ENCODE results near the gene TADA1.

Gene TADA1

DNA sequence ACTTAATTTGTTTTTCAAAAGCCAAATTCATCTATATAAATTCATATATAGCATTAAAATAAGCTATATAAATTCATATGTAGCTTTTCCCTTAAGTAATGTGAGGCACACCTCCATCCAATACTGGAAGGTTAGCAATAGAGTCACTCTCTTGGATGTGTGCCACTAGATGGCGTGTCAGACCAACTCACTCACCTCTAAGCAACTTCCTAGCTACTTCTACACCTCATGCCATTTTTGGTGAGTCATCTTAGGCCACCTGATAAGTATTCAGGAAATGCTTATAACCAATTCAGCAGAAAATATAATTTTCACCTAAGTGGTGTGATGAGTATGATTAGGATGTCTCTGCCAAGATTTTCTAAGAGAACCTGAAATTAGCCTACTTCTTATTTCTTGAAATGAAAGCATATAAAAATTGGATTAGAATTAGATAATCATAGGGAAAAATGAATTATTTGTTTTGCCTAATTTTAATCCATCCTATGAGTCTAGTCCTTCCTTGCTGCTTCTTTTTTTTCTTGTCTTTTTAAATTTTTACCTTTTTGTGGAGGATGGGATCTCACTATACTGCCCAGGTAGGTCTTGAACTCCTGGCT lies 34.4 kb upstream of the TADA1 start:
- Histone ChIP-seq H3K4me1 (ENCODE audit: control insufficient read depth, insufficient read depth, low read length) (no peaks in the 10 kb centered on the region), H3K9me3 (ENCODE audit: control insufficient read depth, insufficient read depth, low read depth, low read length) (peaks cover 11% of the 10 kb centered on the region; the same call in 1 of the 2 replicates), H3K4me3 (ENCODE audit: low read depth, low read length) (no peak overlapping the region), H3K27ac (ENCODE audit: low read depth, low read length) (no peak overlapping the region), H3K27me3 (ENCODE audit: control insufficient read depth, insufficient read depth, low read length) (no peaks in the 10 kb centered on the region), H3K36me3 (ENCODE audit: control insufficient read depth, insufficient read depth, low read length) (peaks cover 3% of the 10 kb centered on the region; the same call in 1 of the 2 replicates), H3K9ac (ENCODE audit: low read length) (no peak overlapping the region)

DNA sequence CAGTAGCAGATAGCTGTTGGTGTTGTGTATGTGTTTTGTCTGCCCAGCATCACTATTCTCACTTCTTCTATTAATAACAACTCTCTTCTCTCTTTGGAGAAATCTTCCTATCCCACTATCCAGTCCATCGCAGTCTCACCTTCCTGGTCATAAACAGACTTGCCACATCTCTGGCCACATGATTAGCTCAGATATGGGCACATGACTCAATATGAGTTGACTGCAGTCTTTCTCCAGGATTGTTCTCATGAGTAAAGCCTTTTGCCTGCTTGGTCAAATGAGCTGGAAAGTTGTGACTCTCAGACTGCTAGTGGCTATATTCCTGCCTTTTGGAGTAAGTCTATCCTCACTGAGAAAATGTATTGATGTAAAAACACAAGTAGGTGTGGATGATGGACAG lies 32.9 kb upstream of the TADA1 start:
- no peak overlapping the region for H3K9ac ChIP-seq (ENCODE audit: low read length)
- H3K36me3 ChIP-seq (ENCODE audit: control insufficient read depth, insufficient read depth, low read length) = peaks cover 3% of the 10 kb centered on the region; the same call in 1 of the 2 replicates
- H3K27ac ChIP-seq (ENCODE audit: low read depth, low read length) = no peak overlapping the region
- peaks cover 11% of the 10 kb centered on the region; the same call in 1 of the 2 replicates for H3K9me3 ChIP-seq (ENCODE audit: control insufficient read depth, insufficient read depth, low read depth, low read length)
- H3K4me1 ChIP-seq (ENCODE audit: control insufficient read depth, insufficient read depth, low read length) = no peaks in the 10 kb centered on the region
- no peaks in the 10 kb centered on the region for H3K27me3 ChIP-seq (ENCODE audit: control insufficient read depth, insufficient read depth, low read length)
- no peak overlapping the region for H3K4me3 ChIP-seq (ENCODE audit: low read depth, low read length)

DNA sequence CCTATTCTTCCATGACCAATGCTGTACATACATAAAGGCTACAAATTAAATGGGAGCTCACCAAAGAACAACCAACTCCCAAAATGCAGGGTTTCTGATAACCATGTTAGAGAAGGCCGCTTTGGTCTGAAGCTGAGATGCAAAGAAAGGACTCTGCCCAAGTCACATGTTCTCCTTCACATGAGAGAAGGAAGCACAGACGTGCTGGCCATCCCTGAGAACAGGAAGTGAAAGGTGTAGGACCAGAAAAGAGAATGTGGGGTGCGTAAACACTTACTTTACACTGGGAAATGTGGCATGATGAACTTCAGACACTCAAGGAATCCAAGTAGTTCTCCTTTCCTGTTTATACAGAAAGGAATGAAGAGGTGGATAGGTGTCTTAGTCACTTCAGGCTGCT lies 31.7 kb upstream of the TADA1 start:
- Histone ChIP-seq H3K4me1 (ENCODE audit: control insufficient read depth, insufficient read depth, low read length) (no peaks in the 10 kb centered on the region), H3K27me3 (ENCODE audit: control insufficient read depth, insufficient read depth, low read length) (no peaks in the 10 kb centered on the region), H3K36me3 (ENCODE audit: control insufficient read depth, insufficient read depth, low read length) (peaks cover 3% of the 10 kb centered on the region; the same call in 1 of the 2 replicates), H3K9me3 (ENCODE audit: control insufficient read depth, insufficient read depth, low read depth, low read length) (peaks cover 11% of the 10 kb centered on the region; the same call in 1 of the 2 replicates), H3K4me3 (ENCODE audit: low read depth, low read length) (no peak overlapping the region), H3K27ac (ENCODE audit: low read depth, low read length) (no peak overlapping the region), H3K9ac (ENCODE audit: low read length) (no peak overlapping the region)

DNA sequence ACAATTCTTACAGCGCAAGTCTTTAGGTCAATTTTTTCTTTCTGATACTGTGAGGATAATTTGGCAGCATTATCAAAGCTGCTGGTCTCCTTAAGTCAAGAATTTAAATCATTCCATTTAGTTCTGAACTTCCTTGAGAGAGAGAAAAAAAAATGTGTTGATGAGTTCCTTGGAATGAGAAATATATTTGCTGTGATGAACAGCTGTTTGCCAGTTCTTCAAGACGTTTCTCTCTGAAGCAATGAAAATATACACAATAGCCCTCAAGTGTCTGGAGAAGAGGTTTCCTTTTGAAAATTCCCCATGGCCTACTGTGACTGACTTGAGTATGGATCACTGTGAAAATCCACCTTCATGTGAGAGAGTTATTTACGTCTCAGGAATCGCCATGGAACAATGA lies 31.0 kb upstream of the TADA1 start:
- H3K9ac ChIP-seq (ENCODE audit: low read length) = no peak overlapping the region
- peaks cover 3% of the 10 kb centered on the region; the same call in 1 of the 2 replicates for H3K36me3 ChIP-seq (ENCODE audit: control insufficient read depth, insufficient read depth, low read length)
- no peaks in the 10 kb centered on the region for H3K27me3 ChIP-seq (ENCODE audit: control insufficient read depth, insufficient read depth, low read length)
- no peak overlapping the region for H3K27ac ChIP-seq (ENCODE audit: low read depth, low read length)
- no peak overlapping the region for H3K4me3 ChIP-seq (ENCODE audit: low read depth, low read length)
- no peaks in the 10 kb centered on the region for H3K4me1 ChIP-seq (ENCODE audit: control insufficient read depth, insufficient read depth, low read length)
- H3K9me3 ChIP-seq (ENCODE audit: control insufficient read depth, insufficient read depth, low read depth, low read length) = 0 out of 2 replicates have a peak, but pooled peaks cover 9% of the 10 kb centered on the region

DNA sequence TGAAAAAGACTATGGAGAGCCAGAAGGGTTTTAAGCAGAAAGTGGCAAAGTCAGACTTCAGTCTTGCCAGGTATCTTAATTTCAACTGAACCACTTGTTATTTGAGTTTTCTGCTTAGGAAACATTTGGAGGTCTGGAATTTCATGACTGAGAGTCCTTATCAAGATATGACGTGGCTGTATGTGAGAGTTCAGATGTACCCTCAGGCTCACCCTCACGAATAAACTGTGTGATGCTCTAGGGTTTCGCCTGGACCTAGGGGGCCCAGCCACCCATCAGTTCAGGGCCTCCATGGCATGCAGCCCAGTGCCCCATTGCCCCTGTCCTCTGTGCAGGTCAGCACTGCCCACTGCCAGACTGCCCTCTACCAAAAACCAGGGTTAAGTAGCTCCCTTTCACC lies 30.6 kb upstream of the TADA1 start:
- Histone ChIP-seq H3K27me3 (ENCODE audit: control insufficient read depth, insufficient read depth, low read length) (no peaks in the 10 kb centered on the region), H3K36me3 (ENCODE audit: control insufficient read depth, insufficient read depth, low read length) (peaks cover 3% of the 10 kb centered on the region; the same call in 1 of the 2 replicates), H3K4me1 (ENCODE audit: control insufficient read depth, insufficient read depth, low read length) (no peaks in the 10 kb centered on the region), H3K27ac (ENCODE audit: low read depth, low read length) (no peak overlapping the region), H3K9ac (ENCODE audit: low read length) (no peak overlapping the region), H3K4me3 (ENCODE audit: low read depth, low read length) (no peak overlapping the region), H3K9me3 (ENCODE audit: control insufficient read depth, insufficient read depth, low read depth, low read length) (0 out of 2 replicates have a peak, but pooled peaks cover 5% of the 10 kb centered on the region)

DNA sequence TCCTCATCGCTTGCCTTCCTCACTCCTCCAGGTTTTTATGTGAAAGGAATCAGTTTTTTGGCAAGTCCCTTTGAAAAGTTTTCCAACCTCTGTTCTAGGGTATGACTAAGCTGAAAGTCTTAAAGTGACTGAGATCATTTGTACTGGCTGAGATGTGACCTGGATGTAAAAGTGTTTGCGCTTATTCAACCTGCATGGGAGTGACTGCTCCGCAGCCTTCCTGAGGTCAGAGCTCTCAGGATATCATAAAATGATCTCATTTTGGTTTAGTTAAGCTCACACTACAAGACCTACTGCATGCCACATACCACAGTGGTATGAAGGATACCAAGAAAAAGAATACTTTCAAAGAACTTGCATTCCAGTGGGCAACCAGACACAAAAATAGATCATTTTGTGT lies 29.8 kb upstream of the TADA1 start:
- no peak overlapping the region for H3K4me3 ChIP-seq (ENCODE audit: low read depth, low read length)
- no peak overlapping the region for H3K9ac ChIP-seq (ENCODE audit: low read length)
- no peaks in the 10 kb centered on the region for H3K27me3 ChIP-seq (ENCODE audit: control insufficient read depth, insufficient read depth, low read length)
- no peak overlapping the region for H3K27ac ChIP-seq (ENCODE audit: low read depth, low read length)
- no peaks in the 10 kb centered on the region for H3K36me3 ChIP-seq (ENCODE audit: control insufficient read depth, insufficient read depth, low read length)
- 0 out of 2 replicates have a peak, but pooled peaks cover 1% of the 10 kb centered on the region for H3K9me3 ChIP-seq (ENCODE audit: control insufficient read depth, insufficient read depth, low read depth, low read length)
- no peaks in the 10 kb centered on the region for H3K4me1 ChIP-seq (ENCODE audit: control insufficient read depth, insufficient read depth, low read length)

DNA sequence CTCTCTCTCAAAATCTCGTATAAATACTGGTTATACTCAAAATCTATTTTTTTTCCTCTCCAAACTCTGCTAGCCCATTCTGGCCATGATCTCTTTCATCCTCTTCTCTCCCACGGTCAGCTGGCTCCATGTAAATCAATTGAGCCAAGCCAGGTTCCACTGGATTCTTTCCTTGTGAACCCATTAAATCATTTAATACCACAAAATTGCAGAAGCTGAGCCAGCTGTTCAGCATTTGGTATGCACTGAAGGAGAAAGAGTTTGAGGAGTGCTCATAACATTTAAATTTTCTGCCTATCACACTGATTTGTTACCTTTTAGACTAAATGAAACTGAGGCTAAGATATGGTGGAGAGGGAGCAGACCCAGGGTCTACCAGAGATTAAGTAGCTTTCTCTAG lies 29.1 kb upstream of the TADA1 start:
- H3K27me3 ChIP-seq (ENCODE audit: control insufficient read depth, insufficient read depth, low read length) = no peaks in the 10 kb centered on the region

DNA sequence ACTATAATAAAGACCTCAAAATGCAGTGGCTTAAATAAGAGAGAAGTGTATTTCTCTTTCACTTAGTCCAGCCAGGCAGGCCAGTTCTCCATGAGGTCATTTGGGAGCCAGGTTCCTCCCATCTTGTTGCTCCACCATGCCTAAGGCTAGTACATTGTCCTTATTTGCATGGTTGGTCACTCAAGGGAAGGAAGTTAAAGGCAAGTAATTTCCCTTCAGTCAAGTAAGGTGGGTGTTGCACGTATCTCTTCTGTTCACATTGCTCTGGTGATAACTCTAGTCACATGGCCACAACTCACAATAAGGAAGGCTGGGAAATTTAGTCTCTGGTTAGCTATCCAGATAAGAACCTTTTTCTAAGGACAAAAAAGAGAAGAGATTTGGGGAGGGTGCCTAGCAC lies 27.2 kb upstream of the TADA1 start:
- no peak overlapping the region for H3K27ac ChIP-seq (ENCODE audit: low read depth, low read length)
- H3K9ac ChIP-seq (ENCODE audit: low read length) = no peak overlapping the region
- H3K4me1 ChIP-seq (ENCODE audit: control insufficient read depth, insufficient read depth, low read length) = no peaks in the 10 kb centered on the region
- H3K36me3 ChIP-seq (ENCODE audit: control insufficient read depth, insufficient read depth, low read length) = no peaks in the 10 kb centered on the region
- H3K27me3 ChIP-seq (ENCODE audit: control insufficient read depth, insufficient read depth, low read length) = no peaks in the 10 kb centered on the region
- H3K4me3 ChIP-seq (ENCODE audit: low read depth, low read length) = no peak overlapping the region
- H3K9me3 ChIP-seq (ENCODE audit: control insufficient read depth, insufficient read depth, low read depth, low read length) = 0 out of 2 replicates have a peak, but pooled peaks cover 2% of the 10 kb centered on the region

More for the DNA sequence above, 29.1 kb upstream of the TADA1 start:
- H3K4me3 ChIP-seq (ENCODE audit: low read depth, low read length) = no peak overlapping the region
- no peaks in the 10 kb centered on the region for H3K36me3 ChIP-seq (ENCODE audit: control insufficient read depth, insufficient read depth, low read length)
- H3K9ac ChIP-seq (ENCODE audit: low read length) = no peak overlapping the region
- H3K4me1 ChIP-seq (ENCODE audit: control insufficient read depth, insufficient read depth, low read length) = no peaks in the 10 kb centered on the region
- no peak overlapping the region for H3K27ac ChIP-seq (ENCODE audit: low read depth, low read length)
- no peaks in the 10 kb centered on the region for H3K9me3 ChIP-seq (ENCODE audit: control insufficient read depth, insufficient read depth, low read depth, low read length)

DNA sequence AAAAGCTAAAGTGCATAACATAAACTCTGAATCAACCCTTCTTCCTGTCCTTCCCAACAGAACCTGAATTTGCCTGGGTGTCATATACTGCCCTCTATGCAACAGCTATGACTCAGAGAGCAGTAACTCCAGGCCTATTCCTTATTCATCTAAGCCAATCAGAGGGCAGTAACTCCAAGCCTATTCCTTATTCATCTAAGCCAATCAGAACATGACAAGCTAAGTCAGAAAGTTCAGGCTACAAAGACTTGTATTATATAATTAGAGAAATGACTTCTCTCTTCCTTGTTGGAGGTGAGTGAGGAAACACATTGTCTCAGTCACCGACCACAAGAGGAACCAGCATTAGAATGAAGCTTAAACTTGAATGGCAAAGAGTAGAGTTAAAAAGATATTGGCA lies 26.2 kb upstream of the TADA1 start:
- Histone ChIP-seq H3K36me3 (ENCODE audit: control insufficient read depth, insufficient read depth, low read length) (no peaks in the 10 kb centered on the region), H3K4me1 (ENCODE audit: control insufficient read depth, insufficient read depth, low read length) (no peaks in the 10 kb centered on the region), H3K9me3 (ENCODE audit: control insufficient read depth, insufficient read depth, low read depth, low read length) (peaks cover 10% of the 10 kb centered on the region), H3K9ac (ENCODE audit: low read length) (no peak overlapping the region), H3K4me3 (ENCODE audit: low read depth, low read length) (no peak overlapping the region), H3K27ac (ENCODE audit: low read depth, low read length) (no peak overlapping the region), H3K27me3 (ENCODE audit: control insufficient read depth, insufficient read depth, low read length) (no peaks in the 10 kb centered on the region)

DNA sequence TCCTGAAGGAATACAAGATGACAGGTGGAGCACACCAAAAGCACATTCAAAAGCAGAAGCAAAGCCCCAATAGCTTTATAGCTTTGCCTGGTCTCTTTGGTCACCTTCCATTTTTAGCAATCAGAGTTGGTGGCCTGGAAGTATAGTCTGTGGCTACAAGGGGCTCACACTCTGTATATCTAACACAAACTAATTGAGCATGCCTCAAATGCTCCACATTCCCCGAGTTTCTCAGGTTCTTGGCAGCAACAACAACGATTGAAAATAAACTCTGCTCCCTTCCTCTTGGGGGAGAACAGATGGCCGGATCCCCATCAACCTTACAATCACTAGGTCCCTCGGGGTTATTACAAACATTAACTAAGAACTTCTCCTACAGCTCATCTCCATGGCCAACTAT lies 24.9 kb upstream of the TADA1 start:
- Histone ChIP-seq H3K27ac (ENCODE audit: low read depth, low read length) (no peak overlapping the region), H3K27me3 (ENCODE audit: control insufficient read depth, insufficient read depth, low read length) (no peaks in the 10 kb centered on the region), H3K9me3 (ENCODE audit: control insufficient read depth, insufficient read depth, low read depth, low read length) (peaks cover 15% of the 10 kb centered on the region), H3K36me3 (ENCODE audit: control insufficient read depth, insufficient read depth, low read length) (no peaks in the 10 kb centered on the region), H3K4me1 (ENCODE audit: control insufficient read depth, insufficient read depth, low read length) (no peaks in the 10 kb centered on the region), H3K9ac (ENCODE audit: low read length) (no peak overlapping the region), H3K4me3 (ENCODE audit: low read depth, low read length) (no peak overlapping the region)

DNA sequence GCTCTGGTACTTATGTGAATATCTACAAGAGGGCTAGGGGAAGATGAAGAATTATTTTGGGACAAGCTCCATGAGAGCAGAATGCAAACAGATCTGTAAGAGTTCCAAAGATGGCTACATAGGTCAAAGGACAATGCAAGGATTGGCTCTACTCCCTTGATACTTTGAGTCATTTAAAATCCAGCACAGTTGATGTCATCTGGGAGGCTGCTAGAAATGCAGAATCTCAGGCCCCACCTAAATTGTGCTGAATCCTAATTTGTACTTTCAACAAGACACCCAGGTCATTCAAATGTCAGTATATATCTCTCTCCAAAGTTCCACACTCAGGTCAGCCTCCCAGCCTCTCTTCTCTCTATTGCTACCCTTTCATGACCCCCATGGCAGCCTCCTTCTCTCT lies 23.7 kb upstream of the TADA1 start:
- Histone ChIP-seq H3K9me3 (ENCODE audit: control insufficient read depth, insufficient read depth, low read depth, low read length) (peaks cover 15% of the 10 kb centered on the region), H3K36me3 (ENCODE audit: control insufficient read depth, insufficient read depth, low read length) (no peaks in the 10 kb centered on the region), H3K9ac (ENCODE audit: low read length) (no peak overlapping the region), H3K4me3 (ENCODE audit: low read depth, low read length) (no peak overlapping the region), H3K4me1 (ENCODE audit: control insufficient read depth, insufficient read depth, low read length) (no peaks in the 10 kb centered on the region), H3K27ac (ENCODE audit: low read depth, low read length) (no peak overlapping the region), H3K27me3 (ENCODE audit: control insufficient read depth, insufficient read depth, low read length) (no peaks in the 10 kb centered on the region)
